Medulla oblongata (tissue), 1 donor: Measurements from ENCODE around the gene ARHGEF25.

Experiments
- DNase-seq: peaks from one replicate; pipeline ENCODE4 v3.0.0-alpha.2; 2015; ENCODE audit errors: extremely low spot score

The ARHGEF25 gene

GRCh38 chr12:57621497-57622292, 10.5 kb downstream of the ARHGEF25 start:
- DNase-seq = peak; percentile 32

- no peak for DNase-seq
Measured at GRCh38 chr12:57622293-57623245, 11.3 kb downstream of the ARHGEF25 start.

- DNase-seq = no peak
Measured at GRCh38 chr12:57623385-57623784, 12.2 kb downstream of the ARHGEF25 start.

DNA sequence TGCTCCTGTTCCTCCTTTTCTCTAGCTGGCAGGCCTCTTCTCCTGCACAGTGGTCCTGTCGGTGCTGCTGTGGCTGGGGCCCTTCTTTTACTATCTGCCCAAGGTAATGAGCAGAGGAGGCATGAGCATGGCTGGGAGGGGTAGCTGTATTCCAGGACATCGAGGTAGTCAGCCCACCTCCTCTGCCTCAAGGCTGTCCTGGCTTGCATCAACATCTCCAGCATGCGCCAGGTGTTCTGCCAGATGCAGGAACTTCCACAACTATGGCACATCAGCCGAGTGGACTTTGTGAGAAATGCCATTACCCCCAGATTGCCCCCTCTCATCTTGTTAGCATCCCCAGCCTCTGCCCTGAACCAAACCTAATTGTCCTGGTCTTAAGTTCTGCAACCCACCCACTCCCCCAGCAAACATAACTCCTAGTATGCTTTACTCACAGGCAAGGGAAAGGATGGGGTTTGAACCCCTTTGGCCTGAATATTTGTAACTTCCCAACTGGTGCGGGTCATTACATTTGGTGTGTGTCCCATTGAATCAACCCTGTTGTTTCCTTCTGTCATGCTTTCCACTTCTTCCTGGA, 12.7 kb downstream of the ARHGEF25 start:
- DNase-seq = no peak

DNA sequence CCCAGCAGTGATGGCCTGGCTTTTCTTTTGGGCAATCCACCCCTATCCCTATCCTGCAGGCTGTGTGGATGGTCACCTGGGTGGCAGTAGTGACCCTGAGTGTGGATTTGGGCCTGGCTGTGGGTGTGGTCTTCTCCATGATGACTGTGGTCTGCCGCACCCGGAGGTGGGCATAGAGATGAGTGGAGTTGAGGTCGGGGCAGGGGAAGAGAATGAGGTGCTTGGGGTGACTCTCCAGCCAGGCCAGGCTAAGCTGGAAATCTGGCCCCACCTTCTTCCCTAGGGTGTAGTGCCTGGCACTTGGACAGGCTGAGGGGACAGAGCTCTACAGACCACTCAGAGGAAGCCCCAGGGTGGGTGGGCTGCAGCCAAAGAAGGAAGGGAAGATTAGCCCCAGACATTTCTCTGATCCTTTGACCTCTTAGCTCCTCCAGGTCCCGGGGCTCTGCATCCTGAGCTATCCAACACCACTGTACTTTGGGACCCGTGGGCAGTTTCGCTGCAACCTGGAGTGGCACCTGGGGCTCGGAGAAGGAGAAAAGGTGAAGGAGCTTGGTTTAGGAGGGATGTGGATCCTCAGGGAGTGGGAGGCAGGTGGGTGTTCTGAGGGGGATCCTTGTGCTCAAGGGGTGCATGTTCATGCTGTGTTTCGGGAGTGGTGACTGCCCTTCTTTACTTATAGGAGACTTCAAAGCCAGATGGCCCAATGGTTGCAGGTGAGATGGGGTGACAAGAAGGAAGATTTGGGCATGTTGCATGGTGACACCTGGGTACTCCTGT, 13.4 kb downstream of the ARHGEF25 start:
- no peak for DNase-seq

- DNase-seq = no peak
Measured at GRCh38 chr12:57625261-57626032, 14.2 kb downstream of the ARHGEF25 start.

- DNase-seq = no peak
Measured at GRCh38 chr12:57626111-57626920, 15.1 kb downstream of the ARHGEF25 start.

DNA sequence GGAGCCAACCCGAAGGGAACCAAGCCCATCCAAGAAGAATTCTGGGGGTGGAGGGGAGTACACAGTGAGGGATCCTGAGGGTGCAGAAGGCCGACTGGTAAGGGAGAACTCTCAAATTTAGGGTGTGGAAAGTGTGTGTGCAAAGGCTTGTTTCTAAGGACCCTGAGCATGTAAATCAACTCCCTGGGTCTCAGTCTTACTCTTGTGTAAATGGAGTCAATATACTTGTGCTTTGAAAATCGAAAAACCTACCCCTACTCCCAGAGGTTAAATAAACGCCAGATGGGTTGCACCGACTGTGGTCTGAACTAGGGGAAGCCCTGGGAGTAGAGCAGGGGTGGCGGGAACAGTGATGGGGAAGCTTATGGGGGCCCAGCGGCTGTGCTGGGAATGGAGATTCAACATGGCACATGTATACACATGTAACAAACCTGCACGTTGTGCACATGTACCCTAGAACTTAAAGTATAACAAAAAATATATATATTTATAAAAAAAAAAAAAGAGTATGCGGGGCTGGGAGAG, 15.7 kb downstream of the ARHGEF25 start:
- DNase-seq = no peak

GRCh38 chr12:57627501-57628279, 16.5 kb downstream of the ARHGEF25 start:
- DNase-seq = no peak

- DNase-seq = no peak
Measured at GRCh38 chr12:57628280-57629191, 17.3 kb downstream of the ARHGEF25 start.

- peak; percentile 85 for DNase-seq
Measured at GRCh38 chr12:57629897-57630471, 18.7 kb downstream of the ARHGEF25 start.

DNA sequence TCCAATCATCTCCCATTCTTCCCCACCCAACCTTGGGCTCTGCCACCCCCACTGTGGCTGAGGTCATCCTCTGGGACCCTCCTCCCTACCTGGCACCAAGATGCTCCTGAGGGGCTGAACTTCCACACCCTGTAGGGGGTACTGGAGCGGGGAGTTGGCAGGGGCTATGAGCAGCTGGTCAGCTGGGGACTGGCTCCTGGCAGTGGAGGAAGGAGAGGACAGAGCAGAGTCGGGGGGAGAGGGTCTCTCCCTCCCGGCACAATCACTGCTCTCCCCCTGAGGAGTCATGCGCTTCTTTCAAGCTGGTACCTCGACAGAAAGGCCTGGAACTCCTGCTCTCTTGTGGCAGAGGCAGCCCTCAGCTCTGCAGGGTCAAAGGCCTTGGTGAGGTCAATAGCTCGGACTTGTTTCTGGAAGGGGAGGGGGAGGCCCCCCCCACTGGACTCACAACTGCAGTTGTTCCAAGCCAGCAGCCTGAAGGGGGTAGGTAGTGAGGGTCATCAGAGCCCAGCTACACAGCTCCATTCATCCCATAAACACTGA, 19.7 kb downstream of the ARHGEF25 start:
- no peak for DNase-seq

GRCh38 chr12:57631566-57632072, 20.4 kb downstream of the ARHGEF25 start:
- no peak for DNase-seq

GRCh38 chr12:57632073-57632957, 21.1 kb downstream of the ARHGEF25 start:
- no peak for DNase-seq

GRCh38 chr12:57632958-57633840, 22.0 kb downstream of the ARHGEF25 start, which contains the start of gene B4GALNT1:
Gene B4GALNT1, minus strand, starts transcription at chr12:57633201. Its CDS starts 1,069 bp downstream, at chr12:57632132.
- DNase-seq = peak; percentile 52
